K562 (cell line): ENCODE measurements around the gene ATP13A2. TPM values are rescaled to one million over a fixed set of nuclear protein-coding genes. Genes with fewer than 3 reads are reported as not detected.

Source experiments
- ATAC-seq: fragments of 200-7000 bp; cut with Tn5 transposase; 3 replicates; pipeline ENCODE4 v1.9.1; 2020; ENCODE audit warnings: moderate library complexity
- BruUV-seq: library from RNA; stranded (reverse); fragments of 400-500 nt; replicated peaks from 2 replicates; lab custom pipeline; 2021; lab: Mats Ljungman, UMichigan
- CTCF ChIA-PET: fragments of 300-600 bp; formaldehyde crosslinking; extraction: SDS; loops from one replicate; lab custom pipeline; 2021; ENCODE audit warnings: low intra/inter-chr PET ratio; lab: Yijun Ruan, JAX
- POLR2A ChIA-PET: fragments of 300-600, 350-650 bp; sonication (Branson Sonifier 250); formaldehyde crosslinking; extraction: SDS; loops from one replicate; lab custom pipeline; 2021; ENCODE audit warnings: antibody characterized with exemption, inconsistent platforms; lab: Yijun Ruan, JAX
- DNase-seq, 4 experiments: peaks; one replicate each; pipeline versions ENCODE4 v3.0.0 to v3.0.0-alpha.2; 2011 to 2018; ENCODE audit warnings: low spot score in 3 of 4, mixed read lengths in 3 of 4; ENCODE audit errors: extremely low read depth in 1 of 4
- FAIRE-seq: peaks from 2 replicates; lab custom pipeline; 2011; peaks lifted over from hg19 to GRCh38; lab: Jason Lieb, UNC
- H2AFZ ChIP-seq: 2 replicates; pipeline ENCODE4 v1.6.0; 2011; ENCODE audit warnings: low read depth, low read length, control low read depth, inconsistent platforms
- H3K27ac ChIP-seq: fragments of 200-600 bp; 3 replicates; pipeline ENCODE4 v1.8.0; 2011; ENCODE audit warnings: low read depth, mild to moderate bottlenecking, control low read depth, inconsistent platforms, low read length, moderate library complexity, mixed read lengths; ENCODE audit errors: extremely low read depth
- H3K27me3 ChIP-seq, 2 experiments: fragments of 300-600 bp in 1 of 2; 2 replicates in 1 of 2; 3 replicates in 1 of 2; pipeline versions ENCODE4 v1.6.0 to v1.8.0; 2011; ENCODE audit warnings: inconsistent platforms in 2 of 2, low read length in 2 of 2, mild to moderate bottlenecking in 1 of 2, mixed read lengths in 1 of 2, moderate library complexity in 1 of 2; ENCODE audit not compliant: control insufficient read depth in 2 of 2, insufficient read depth in 2 of 2
- H3K36me3 ChIP-seq: fragments of 300-600 bp; 3 replicates; pipeline ENCODE4 v1.8.0; 2011; ENCODE audit warnings: mild to moderate bottlenecking, low read length, inconsistent platforms; ENCODE audit not compliant: control insufficient read depth, insufficient read depth
- H3K4me1 ChIP-seq, 2 experiments: fragments of 200-600 bp in 1 of 2; replicated peaks in 1 of 2; 2 replicates in 1 of 2; 3 replicates in 1 of 2; pipeline versions ENCODE4 v1.5.1 to v1.8.0; 2011; ENCODE audit warnings: inconsistent platforms in 2 of 2, low read length in 2 of 2, mild to moderate bottlenecking in 1 of 2, mixed read lengths in 1 of 2, moderate library complexity in 1 of 2; ENCODE audit not compliant: control insufficient read depth in 2 of 2, insufficient read depth in 2 of 2
- H3K4me2 ChIP-seq: 2 replicates; pipeline ENCODE4 v1.6.1; 2011; ENCODE audit warnings: low read length, control low read depth, inconsistent platforms, mixed read lengths; ENCODE audit not compliant: insufficient read depth
- H3K4me3 ChIP-seq: fragments of 200-600 bp; sonication (generic), shearing (Covaris generic); 2 replicates; pipeline ENCODE4 v1.5.1; 2016; ENCODE audit warnings: control low read depth, inconsistent platforms
- H3K79me2 ChIP-seq: fragments of 200-600 bp; 3 replicates; pipeline ENCODE4 v1.8.0; 2011; ENCODE audit warnings: low read length, inconsistent platforms; ENCODE audit not compliant: control insufficient read depth, insufficient read depth
- H3K9ac ChIP-seq, 2 experiments: 2 replicates each; pipeline versions ENCODE4 v1.6.0 to v1.6.1; 2011; ENCODE audit warnings: low read depth in 2 of 2, low read length in 2 of 2, control low read depth in 1 of 2, inconsistent platforms in 1 of 2, mild to moderate bottlenecking in 1 of 2, mixed read lengths in 1 of 2; ENCODE audit not compliant: insufficient read depth in 1 of 2
- H3K9me1 ChIP-seq: one replicate; pipeline ENCODE4 v1.6.0; 2011; ENCODE audit warnings: inconsistent platforms, mild to moderate bottlenecking, low read length, moderate library complexity; ENCODE audit not compliant: control insufficient read depth, insufficient read depth
- H3K9me3 ChIP-seq: replicated peaks from 2 replicates; pipeline ENCODE4 v1.5.1; 2011; ENCODE audit warnings: low read depth, low read length, inconsistent platforms; ENCODE audit not compliant: control insufficient read depth, insufficient read depth
- H4K20me1 ChIP-seq: replicated peaks from 2 replicates; pipeline ENCODE4 v1.6.1; 2011; ENCODE audit warnings: low read length, inconsistent platforms, mixed read lengths; ENCODE audit not compliant: control insufficient read depth, insufficient read depth
- ASH1L ChIP-seq: fragments of 450-650 bp; IDR thresholded peaks from 2 replicates; pipeline ENCODE4 v1.6.1; 2018; ENCODE audit warnings: borderline replicate concordance, mild to moderate bottlenecking, low read depth; ENCODE audit not compliant: partially characterized antibody
- ATF6 ChIP-seq: sonication (generic); formaldehyde crosslinking; IDR thresholded peaks from 2 replicates; pipeline ENCODE4 v1.4.0; 2020; ENCODE audit warnings: mild to moderate bottlenecking, missing genetic modification reagents
- CBX1 ChIP-seq: sonication (generic); IDR thresholded peaks from 2 replicates; pipeline ENCODE4 v1.6.1; 2016; ENCODE audit warnings: antibody characterized with exemption, low read depth, mild to moderate bottlenecking
- CREB3 ChIP-seq: fragments of 450-650 bp; conservative IDR thresholded peaks from 2 replicates; pipeline ENCODE4 v1.6.1; 2016; ENCODE audit warnings: missing genetic modification characterization, low read depth, mild to moderate bottlenecking, missing compliant biosample characterization, moderate library complexity
- HNRNPH1 ChIP-seq: fragments of 200-400 bp; formaldehyde crosslinking; optimal IDR thresholded peaks from 2 replicates; pipeline ENCODE3; 2017; ENCODE audit warnings: low read depth, mild to moderate bottlenecking, low read length, moderate library complexity
- MAFF ChIP-seq: IDR thresholded peaks from 2 replicates; pipeline ENCODE4 v1.6.1; 2012; ENCODE audit warnings: low read length, improper control_type of control experiment
- POLR2AphosphoS2 ChIP-seq: IDR thresholded peaks from 2 replicates; pipeline ENCODE4 v1.6.1; 2012; ENCODE audit warnings: low read length, improper control_type of control experiment
- ZNF133 ChIP-seq: fragments of 250-450 bp; sonication (Bioruptor Pico); IDR thresholded peaks from 2 replicates; pipeline ENCODE4 v1.4.0; 2020; ENCODE audit warnings: mild to moderate bottlenecking
- ZNF184 ChIP-seq: sonication (generic); formaldehyde crosslinking; IDR thresholded peaks from 2 replicates; pipeline ENCODE4 v1.5.0; 2020; ENCODE audit warnings: missing genetic modification reagents
- ZNF551 ChIP-seq: fragments of 250-450 bp; sonication (Bioruptor Pico); IDR thresholded peaks from 2 replicates; pipeline ENCODE4 v1.5.0; 2021; ENCODE audit warnings: mild to moderate bottlenecking, moderate library complexity
- ZNF57 ChIP-seq: fragments of 450-650 bp; formaldehyde crosslinking; IDR thresholded peaks from 2 replicates; pipeline ENCODE4 v1.4.0; 2020; ENCODE audit warnings: mild to moderate bottlenecking, moderate library complexity
- ZNF592 ChIP-seq: fragments of 450-650 bp; IDR thresholded peaks from 2 replicates; pipeline ENCODE4 v1.6.1; 2017; ENCODE audit warnings: antibody characterized with exemption, mild to moderate bottlenecking
- ZNF79 ChIP-seq: fragments of 250-450 bp; sonication (Bioruptor Pico); IDR thresholded peaks from 2 replicates; pipeline ENCODE4 v1.4.0; 2020; ENCODE audit warnings: low read depth, mild to moderate bottlenecking, moderate library complexity
- WGBS: fragments of 100-300 bp; shearing (Covaris generic); methylation state at CpG from one replicate; pipeline ENCODE4 v1.1.6; 2016; ENCODE audit warnings: low coverage, mixed read lengths; ENCODE audit not compliant: insufficient coverage; ENCODE audit errors: missing lambda C conversion rate; 5-methylcytosine and 5-hydroxymethylcytosine counted together
- in situ Hi-C: fragments of 300-500 bp; cut with MboI; formaldehyde crosslinking; loops from 4 replicates; pipeline ENCODE4 v1.15.0; 2018; ENCODE audit warnings: inconsistent platforms, mixed read lengths
- intact Hi-C: fragments of 100-400 bp; cut with micrococcal nuclease; formaldehyde crosslinking; loops from 2 replicates; pipeline ENCODE4 v1.14.2; 2022
- polyA plus RNA-seq, 8 experiments: library from polyadenylated mRNA; depleted of rRNA in 4 of 8; stranded (reverse) in 5 of 8; unstranded in 3 of 8; fragments of >200 nt; fragmentation: Nextera tagmentation in 2 of 8; fragmentation: Illumina TruSeq in 1 of 8; extraction: Ambion mirVana in 2 of 8; extraction: Trizol in 1 of 8; gene quantifications; 2 replicates each; pipeline versions ENCODE4 v1.2.1 to v1.2.3, GENCODE V29; 2011 to 2014; ENCODE audit warnings: inconsistent platforms in 1 of 8, missing spikeins in 1 of 8
- total RNA-seq, 7 experiments: library from RNA; depleted of rRNA in 6 of 7; stranded (reverse); fragments of >200 nt in 6 of 7; fragmentation: Illumina TruSeq in 2 of 7; extraction: Trizol in 2 of 7; gene quantifications; 2 replicates each; pipeline versions ENCODE4 v1.2.1 to v1.2.3, GENCODE V29; 2011 to 2021; ENCODE audit warnings: low replicate concordance in 1 of 7

The ATP13A2 gene
- total and polyA plus RNA-seq, 9 of the 15 experiments (the other 6 are each of a cell fraction or from before 2014, with no cell fraction given): 0.36 to 56.3 (median 16.3) TPM

GRCh38 chr1:17031436-17031835 lies 19.7 kb upstream of the ATP13A2 start:
- FAIRE-seq: no peak
- WGBS: 90% methylated on average over 4 of the region's 4 CpGs
- no peaks in the 10 kb centered on the region for H3K27me3 ChIP-seq
- H3K9ac ChIP-seq: no peak overlapping the region
- TF ChIP-seq HNRNPH1 (no peak), ZNF57 (no peak), ASH1L (no peak), CBX1 (no peak), POLR2AphosphoS2 (no peak), MAFF (no peak), ZNF184 (CRISPR knock-in tag) (no peak), ATF6 (CRISPR knock-in tag) (no peak), CREB3 (tag) (no peak), ZNF79 (CRISPR knock-in tag) (no peak), ZNF592 (no peak), ZNF133 (CRISPR knock-in tag) (no peak), ZNF551 (CRISPR knock-in tag) (no peak)
- TF ChIP-seq, all 486 proteins: peak for 0
- intact Hi-C loops: loop anchor here (5.0 kb wide), 1 partner anchor 409 kb away; no protein-coding TSS in a partner anchor
- H3K9me1 ChIP-seq: no peaks in the 10 kb centered on the region
- H3K79me2 ChIP-seq: peaks cover 11% of the 10 kb centered on the region; the same call in 1 of the 3 replicates
- no peak overlapping the region for H3K27ac ChIP-seq
- POLR2A ChIA-PET: no interaction called here
- H3K4me3 ChIP-seq: no peak overlapping the region
- in situ Hi-C loops: loop anchor here (25.0 kb wide), 1 partner anchor 444 kb away; no protein-coding TSS in a partner anchor
- H3K36me3 ChIP-seq: peaks cover 86% of the 10 kb centered on the region
- BruUV-seq: no TSS peak
- CTCF ChIA-PET: no interaction called here
- no peaks in the 10 kb centered on the region for H4K20me1 ChIP-seq
- no peak for DNase-seq
- no peak for ATAC-seq
- no peaks in the 10 kb centered on the region for H3K9me3 ChIP-seq
- no peaks in the 10 kb centered on the region for H3K4me1 ChIP-seq
- no peak overlapping the region for H2AFZ ChIP-seq
- no peak overlapping the region for H3K4me2 ChIP-seq
